OCI-M1 (cell line): Measurements from ENCODE around the gene TIMM8A.
"Not testable (repeated sequence)": the region's sequence is repeated elsewhere in the genome, so short reads cannot be mapped to it uniquely, and the experiment has no call there.

Experiments used
- DNase-seq: peaks from one replicate; lab custom pipeline; 2025; lab: John Stamatoyannopoulos, UW

TIMM8A gene

GRCh38 chrX:101359966-101360365, 11.4 kb upstream of the TIMM8A start:
- no peak for DNase-seq

DNA sequence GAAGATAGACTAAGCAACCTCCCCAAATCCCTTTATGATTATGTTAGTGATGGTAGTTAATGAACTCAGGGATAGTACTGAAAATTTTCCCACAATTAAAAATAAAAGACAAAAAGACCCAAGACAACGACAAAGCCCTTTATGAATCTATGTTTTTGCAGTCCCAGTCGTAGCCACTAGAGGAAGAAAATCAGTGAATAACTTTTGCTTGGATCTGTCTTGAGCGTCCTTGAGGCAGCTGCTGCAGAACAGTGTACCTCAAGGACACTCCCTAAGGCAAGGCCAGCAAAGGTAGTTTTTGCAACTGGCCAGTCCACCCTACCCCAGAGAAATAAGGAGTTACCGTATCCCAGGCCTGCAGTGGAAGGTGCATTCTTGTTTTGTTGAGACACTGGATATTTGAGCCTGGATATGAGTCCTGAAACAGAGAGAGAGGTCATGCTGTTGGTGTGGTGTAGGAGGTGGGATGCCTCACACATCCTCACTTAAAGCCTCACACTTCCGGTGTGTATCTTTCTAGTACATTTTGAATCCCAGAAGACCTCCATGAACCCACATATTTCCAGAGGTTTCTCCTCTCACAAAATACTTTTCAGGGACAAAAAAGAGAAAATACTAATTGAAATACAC, 8.7 kb upstream of the TIMM8A start:
- DNase-seq, result no peak

DNA sequence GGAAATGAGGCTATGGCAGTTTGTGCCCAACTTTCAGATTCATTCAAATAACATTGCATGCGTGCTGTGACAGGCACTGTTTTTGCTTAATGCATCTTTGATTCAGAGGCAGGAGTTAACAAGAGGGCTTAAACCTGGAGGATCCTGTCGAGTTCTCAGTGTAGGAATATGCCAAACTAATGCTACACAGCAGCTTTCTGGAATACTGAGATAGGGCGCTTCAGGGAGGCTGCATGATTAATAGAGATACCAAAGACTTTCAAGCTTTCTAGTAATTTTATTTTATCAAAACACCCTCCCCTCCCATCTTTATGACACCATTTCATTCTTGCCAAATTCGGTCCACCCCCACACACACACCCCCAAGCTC, 636 bp upstream of the TIMM8A start:
- DNase-seq, result no peak

GRCh38 chrX:101347859-101348451, 587 bp downstream of the TIMM8A start:
- peak; percentile 33 for DNase-seq

- DNase-seq, result peak; percentile 49
These were observed 10.7 kb downstream of the TIMM8A start for GRCh38 chrX:101337776-101338271.

DNA sequence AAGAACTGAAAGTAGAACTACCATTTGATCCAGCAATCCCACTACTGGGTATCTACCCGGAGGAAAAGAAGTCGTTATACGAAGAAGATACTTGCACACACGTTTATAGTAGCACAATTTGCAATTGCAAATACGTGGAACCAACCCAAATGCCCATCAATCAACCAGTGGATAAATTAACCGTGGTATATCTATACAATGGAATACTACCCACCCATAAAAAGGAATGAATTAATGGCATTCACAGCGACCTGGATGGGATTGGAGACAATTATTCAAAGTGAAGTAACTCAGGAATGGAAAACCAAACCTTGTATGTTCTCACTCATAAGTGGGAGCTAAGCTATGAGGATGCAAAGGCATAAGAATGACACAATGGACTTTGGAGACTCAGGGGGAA, 14.2 kb downstream of the TIMM8A start:
- DNase-seq, result not testable (repeated sequence)

- not testable (repeated sequence) for DNase-seq
These were observed 21.9 kb downstream of the TIMM8A start for GRCh38 chrX:101326600-101326999.

- DNase-seq, result no peak
These were observed 44.8 kb downstream of the TIMM8A start for GRCh38 chrX:101303790-101304189.
